HepG2 (cell line): Measurements from ENCODE around the gene RUVBL2. TPM values are rescaled to one million over a fixed set of nuclear protein-coding genes. Genes with fewer than 3 reads are reported as not detected.
A peak's percentile ranks its signal among the peaks of the same experiment; 100 is the strongest.

ENCODE experiments used
- AHR ChIP-seq: IDR thresholded peaks from 2 replicates; pipeline ENCODE4 v1.6.1; 2018; ENCODE audit warnings: missing genetic modification reagents, missing compliant biosample characterization
- ARNT2 ChIP-seq: sonication (generic); formaldehyde crosslinking; IDR thresholded peaks from 2 replicates; pipeline ENCODE4 v1.8.0; 2022; ENCODE audit warnings: mild to moderate bottlenecking, low read depth, missing genetic modification reagents, moderate library complexity
- HBP1 ChIP-seq: IDR thresholded peaks from 2 replicates; pipeline ENCODE4 v1.6.1; 2016; ENCODE audit warnings: low read depth, control low read depth
- PREB ChIP-seq: sonication (generic); formaldehyde crosslinking; IDR thresholded peaks from 2 replicates; pipeline ENCODE4 v1.4.0; 2020; ENCODE audit warnings: missing genetic modification reagents
- SAFB2 ChIP-seq: sonication (generic); formaldehyde crosslinking; IDR thresholded peaks from 2 replicates; pipeline ENCODE4 v1.5.1; 2020; ENCODE audit warnings: missing genetic modification reagents, low read depth, mild to moderate bottlenecking, borderline replicate concordance
- ZNF460 ChIP-seq: sonication (generic); formaldehyde crosslinking; IDR thresholded peaks from 2 replicates; pipeline ENCODE4 v1.5.1; 2020; ENCODE audit warnings: missing genetic modification reagents, mild to moderate bottlenecking, borderline replicate concordance
- ZNF646 ChIP-seq: sonication (generic); formaldehyde crosslinking; IDR thresholded peaks from 2 replicates; pipeline ENCODE4 v1.9.0; 2021; ENCODE audit warnings: mild to moderate bottlenecking, missing genetic modification reagents
- polyA plus RNA-seq, 8 experiments: library from polyadenylated mRNA; depleted of rRNA in 3 of 8; stranded (reverse) in 7 of 8; unstranded in 1 of 8; fragments of >200 nt; fragmentation: Illumina TruSeq in 4 of 8; extraction: Trizol in 4 of 8; gene quantifications; 2 replicates each; pipeline versions ENCODE4 v1.2.1 to v1.2.3, GENCODE V29; 2011 to 2016; ENCODE audit warnings: low read depth in 4 of 8, missing spikeins in 1 of 8, mixed read lengths in 1 of 8; ENCODE audit not compliant: insufficient read depth in 1 of 8
- total RNA-seq, 5 experiments: library from RNA; depleted of rRNA; stranded (reverse); fragments of >200 nt; fragmentation: Illumina TruSeq; extraction: Trizol; gene quantifications; 2 replicates each; pipeline ENCODE4 v1.2.3, GENCODE V29; 2016; ENCODE audit warnings: low read depth in 1 of 5
- TF ChIP-seq, protein P1 (sequence below): sonication (generic); formaldehyde crosslinking; IDR thresholded peaks from 2 replicates; pipeline ENCODE4 v1.5.1; 2020; ENCODE audit warnings: mild to moderate bottlenecking, missing genetic modification reagents, moderate library complexity

RUVBL2 gene
- total and polyA plus RNA-seq, 2 of the 13 experiments (the other 11 are each of a cell fraction or from before 2014, with no cell fraction given), result 120 to 122 TPM

DNA sequence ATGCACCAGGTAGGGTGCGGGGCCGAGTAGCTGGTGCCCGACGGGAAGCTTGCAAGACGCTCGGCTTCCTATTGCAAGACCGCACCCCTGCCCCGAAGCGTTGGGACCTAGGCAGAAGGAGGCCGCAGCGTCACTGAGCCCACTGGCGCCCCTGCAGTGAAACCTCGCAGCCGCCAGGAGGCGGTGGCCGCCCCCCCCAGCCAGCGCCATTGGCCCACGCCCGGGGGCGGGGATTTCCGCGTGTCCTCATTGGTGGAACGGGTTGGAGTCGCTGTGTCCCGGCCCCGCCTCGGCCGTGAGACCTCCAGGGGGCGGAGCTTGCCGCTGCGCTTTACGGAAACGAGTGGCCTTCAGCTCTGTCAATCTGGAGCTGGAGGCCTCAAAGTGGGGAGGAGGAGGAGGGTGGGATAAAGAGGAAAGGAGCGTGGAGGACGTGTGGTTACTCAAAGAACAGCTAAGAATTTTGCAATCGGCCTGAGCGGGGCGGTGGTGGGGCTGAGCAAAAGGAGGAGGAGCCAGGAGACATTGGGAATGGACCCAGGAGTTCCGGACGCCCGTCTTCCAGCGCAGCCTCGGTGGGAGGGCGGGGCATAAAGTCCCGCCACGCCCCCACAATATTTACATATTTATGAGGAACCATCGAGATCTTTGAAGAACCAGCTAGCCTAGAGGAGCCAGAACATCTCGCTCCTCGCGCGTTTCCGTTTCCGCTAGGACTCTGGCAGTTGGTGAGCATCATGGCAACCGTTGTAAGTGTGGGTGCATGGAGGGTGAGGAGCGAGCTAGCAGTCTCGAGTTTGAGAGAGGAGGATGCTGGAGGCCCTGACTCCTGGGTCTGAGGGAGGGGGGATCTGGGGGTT is at the start of gene RUVBL2, which contains the start of gene GYS1 (continued):
- TF ChIP-seq, protein P1, sequence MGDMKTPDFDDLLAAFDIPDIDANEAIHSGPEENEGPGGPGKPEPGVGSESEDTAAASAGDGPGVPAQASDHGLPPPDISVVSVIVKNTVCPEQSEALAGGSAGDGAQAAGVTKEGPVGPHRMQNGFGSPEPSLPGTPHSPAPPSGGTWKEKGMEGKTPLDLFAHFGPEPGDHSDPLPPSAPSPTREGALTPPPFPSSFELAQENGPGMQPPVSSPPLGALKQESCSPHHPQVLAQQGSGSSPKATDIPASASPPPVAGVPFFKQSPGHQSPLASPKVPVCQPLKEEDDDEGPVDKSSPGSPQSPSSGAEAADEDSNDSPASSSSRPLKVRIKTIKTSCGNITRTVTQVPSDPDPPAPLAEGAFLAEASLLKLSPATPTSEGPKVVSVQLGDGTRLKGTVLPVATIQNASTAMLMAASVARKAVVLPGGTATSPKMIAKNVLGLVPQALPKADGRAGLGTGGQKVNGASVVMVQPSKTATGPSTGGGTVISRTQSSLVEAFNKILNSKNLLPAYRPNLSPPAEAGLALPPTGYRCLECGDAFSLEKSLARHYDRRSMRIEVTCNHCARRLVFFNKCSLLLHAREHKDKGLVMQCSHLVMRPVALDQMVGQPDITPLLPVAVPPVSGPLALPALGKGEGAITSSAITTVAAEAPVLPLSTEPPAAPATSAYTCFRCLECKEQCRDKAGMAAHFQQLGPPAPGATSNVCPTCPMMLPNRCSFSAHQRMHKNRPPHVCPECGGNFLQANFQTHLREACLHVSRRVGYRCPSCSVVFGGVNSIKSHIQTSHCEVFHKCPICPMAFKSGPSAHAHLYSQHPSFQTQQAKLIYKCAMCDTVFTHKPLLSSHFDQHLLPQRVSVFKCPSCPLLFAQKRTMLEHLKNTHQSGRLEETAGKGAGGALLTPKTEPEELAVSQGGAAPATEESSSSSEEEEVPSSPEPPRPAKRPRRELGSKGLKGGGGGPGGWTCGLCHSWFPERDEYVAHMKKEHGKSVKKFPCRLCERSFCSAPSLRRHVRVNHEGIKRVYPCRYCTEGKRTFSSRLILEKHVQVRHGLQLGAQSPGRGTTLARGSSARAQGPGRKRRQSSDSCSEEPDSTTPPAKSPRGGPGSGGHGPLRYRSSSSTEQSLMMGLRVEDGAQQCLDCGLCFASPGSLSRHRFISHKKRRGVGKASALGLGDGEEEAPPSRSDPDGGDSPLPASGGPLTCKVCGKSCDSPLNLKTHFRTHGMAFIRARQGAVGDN (CRISPR knock-in tag), result peak; percentile 75
- no peak; the same call in 1 of the 2 replicates for TF ChIP-seq HBP1
- no peak for TF ChIP-seq AHR
- TF ChIP-seq SAFB2 (CRISPR knock-in tag), result peak; percentile 69; the same call in 1 of the 2 replicates
- no peak for TF ChIP-seq ZNF460
- peak; percentile 84 for TF ChIP-seq ARNT2 (CRISPR knock-in tag)
- TF ChIP-seq PREB (CRISPR knock-in tag), result no peak
- TF ChIP-seq ZNF646 (CRISPR knock-in tag), result no peak
